ENCODE results near the gene IFT74. TPM values are rescaled to one million over a fixed set of nuclear protein-coding genes. Genes with fewer than 3 reads are reported as not detected.

The IFT74 gene
- total RNA-seq, 1 donor from 2014 or later: 22.1 TPM

DNA sequence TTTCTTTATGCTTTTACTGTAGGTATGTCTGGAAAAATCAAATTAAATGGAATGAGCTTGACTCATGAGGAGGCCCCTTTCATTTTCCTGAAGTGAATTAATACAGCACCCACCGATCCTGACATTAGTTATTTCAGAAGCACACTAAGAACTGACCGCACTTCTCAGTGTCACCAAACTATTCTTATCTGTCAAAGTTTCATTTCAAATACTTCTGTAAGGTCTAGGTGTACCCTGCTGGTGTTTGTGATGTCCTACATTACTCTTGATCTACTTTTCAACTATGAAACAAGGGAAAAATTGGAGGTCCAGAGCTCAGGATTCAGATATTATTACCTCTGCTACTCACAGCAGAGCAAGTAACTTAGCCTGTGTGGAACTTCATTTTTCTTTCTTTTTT is 151.0 kb downstream of the IFT74 start:
- Mint-ChIP-seq H3K9me3 (peaks cover 6% of the 10 kb centered on the region), H3K4me3 (no peak overlapping the region), H3K36me3 (no peaks in the 10 kb centered on the region), H3K27ac (no peak overlapping the region), H3K27me3 (ENCODE audit: low read depth) (no peaks in the 10 kb centered on the region), H3K4me1 (peaks cover 35% of the 10 kb centered on the region)
- no peak for DNase-seq (ENCODE audit: low spot score in 2 of 2, unreplicated experiment in 2 of 2)
- TF ChIP-seq, protein P1, sequence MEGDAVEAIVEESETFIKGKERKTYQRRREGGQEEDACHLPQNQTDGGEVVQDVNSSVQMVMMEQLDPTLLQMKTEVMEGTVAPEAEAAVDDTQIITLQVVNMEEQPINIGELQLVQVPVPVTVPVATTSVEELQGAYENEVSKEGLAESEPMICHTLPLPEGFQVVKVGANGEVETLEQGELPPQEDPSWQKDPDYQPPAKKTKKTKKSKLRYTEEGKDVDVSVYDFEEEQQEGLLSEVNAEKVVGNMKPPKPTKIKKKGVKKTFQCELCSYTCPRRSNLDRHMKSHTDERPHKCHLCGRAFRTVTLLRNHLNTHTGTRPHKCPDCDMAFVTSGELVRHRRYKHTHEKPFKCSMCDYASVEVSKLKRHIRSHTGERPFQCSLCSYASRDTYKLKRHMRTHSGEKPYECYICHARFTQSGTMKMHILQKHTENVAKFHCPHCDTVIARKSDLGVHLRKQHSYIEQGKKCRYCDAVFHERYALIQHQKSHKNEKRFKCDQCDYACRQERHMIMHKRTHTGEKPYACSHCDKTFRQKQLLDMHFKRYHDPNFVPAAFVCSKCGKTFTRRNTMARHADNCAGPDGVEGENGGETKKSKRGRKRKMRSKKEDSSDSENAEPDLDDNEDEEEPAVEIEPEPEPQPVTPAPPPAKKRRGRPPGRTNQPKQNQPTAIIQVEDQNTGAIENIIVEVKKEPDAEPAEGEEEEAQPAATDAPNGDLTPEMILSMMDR (IDR thresholded peaks at IDR 0.05; ENCODE audit: unreplicated experiment): no peak

DNA sequence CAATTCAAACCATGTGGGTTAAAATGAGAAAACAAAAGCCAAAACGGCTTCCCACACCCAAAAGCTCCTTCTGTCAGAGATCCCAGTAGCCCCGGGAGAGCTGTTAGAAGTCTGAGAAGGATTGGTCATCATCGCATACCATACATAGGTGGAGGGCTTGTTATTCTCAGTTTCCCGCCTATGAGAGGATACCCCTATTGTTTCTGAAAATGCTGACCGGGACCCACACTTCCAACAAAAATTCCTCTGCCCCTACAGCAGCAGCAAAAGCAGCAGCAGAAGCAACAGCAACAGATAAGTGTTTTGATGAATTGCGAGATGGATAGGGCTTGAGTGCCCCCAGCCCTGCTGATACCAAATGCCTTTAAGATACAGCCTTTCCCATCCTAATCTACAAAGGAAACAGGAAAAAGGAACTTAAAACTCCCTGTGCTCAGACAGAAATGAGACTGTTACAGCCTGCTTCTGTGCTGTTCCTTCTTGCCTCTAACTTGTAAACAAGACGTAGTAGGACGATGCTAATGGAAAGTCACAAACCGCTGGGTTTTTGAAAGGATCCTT is 152.8 kb downstream of the IFT74 start, which contains the start of gene TEK:
TSS of gene TEK (plus strand) at position 245 of the 561 bp plus-strand sequence. CDS start 366 bp downstream, outside the sequence.
- no peak for DNase-seq (ENCODE audit: low spot score in 2 of 2, unreplicated experiment in 2 of 2)
- Mint-ChIP-seq H3K27me3 (ENCODE audit: low read depth) (no peaks in the 10 kb centered on the region), H3K27ac (peak within 1 kb of the TSS; percentile 82), H3K4me1 (peaks cover 35% of the 10 kb centered on the region), H3K9me3 (peaks cover 4% of the 10 kb centered on the region), H3K36me3 (no peaks in the 10 kb centered on the region), H3K4me3 (peak within 1 kb of the TSS; percentile 57)
- TF ChIP-seq, protein P1 (IDR thresholded peaks at IDR 0.05; ENCODE audit: unreplicated experiment): no peak

DNA sequence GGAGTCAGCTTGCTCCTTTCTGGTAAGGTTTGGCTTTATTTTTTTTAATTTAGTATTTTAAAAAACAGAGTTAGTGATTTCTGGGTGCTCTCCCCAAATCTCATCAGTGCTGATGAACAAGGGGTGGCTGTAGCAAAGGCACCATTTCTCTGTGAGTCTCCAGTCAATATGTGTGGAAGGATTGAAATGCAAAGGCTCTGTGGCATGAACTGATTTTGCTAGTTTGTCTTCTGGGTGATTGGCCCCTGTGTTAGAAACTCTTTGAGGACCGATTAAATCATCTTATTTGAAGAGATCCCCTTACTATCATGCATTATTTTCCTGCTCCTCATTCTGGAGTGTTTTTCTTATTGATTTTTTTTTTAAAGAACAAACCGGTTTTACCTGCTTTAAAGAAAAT is 153.4 kb downstream of the IFT74 start:
- Mint-ChIP-seq H3K36me3 (no peaks in the 10 kb centered on the region), H3K4me3 (peak overlapping the region; percentile 57), H3K27ac (peak overlapping the region; percentile 82), H3K27me3 (ENCODE audit: low read depth) (no peaks in the 10 kb centered on the region), H3K4me1 (peaks cover 35% of the 10 kb centered on the region), H3K9me3 (peaks cover 4% of the 10 kb centered on the region)
- no peak for DNase-seq (ENCODE audit: low spot score in 2 of 2, unreplicated experiment in 2 of 2)
- TF ChIP-seq, protein P1 (IDR thresholded peaks at IDR 0.05; ENCODE audit: unreplicated experiment): no peak

DNA sequence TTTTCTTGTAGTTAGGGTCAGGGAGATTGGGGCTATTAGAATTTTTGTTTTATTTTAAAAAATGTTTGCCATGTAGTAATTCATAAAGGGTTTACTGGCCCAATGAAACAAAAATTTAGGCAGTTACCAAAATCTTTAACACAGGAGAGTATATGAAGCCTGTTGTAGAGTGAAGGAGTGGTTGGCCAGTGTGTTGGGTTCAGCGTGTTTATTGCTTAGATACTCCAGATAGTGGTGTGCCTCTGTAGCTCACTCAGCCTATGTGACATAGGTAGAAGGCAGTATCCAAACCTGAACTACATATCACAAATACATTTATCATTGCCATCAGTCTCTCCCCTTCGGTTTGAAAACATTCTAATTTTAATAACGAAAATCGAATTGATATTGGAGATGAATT is 154.0 kb downstream of the IFT74 start:
- Mint-ChIP-seq H3K27me3 (ENCODE audit: low read depth) (no peaks in the 10 kb centered on the region), H3K4me3 (peak overlapping the region; percentile 57), H3K9me3 (peaks cover 4% of the 10 kb centered on the region), H3K4me1 (peaks cover 35% of the 10 kb centered on the region), H3K36me3 (no peaks in the 10 kb centered on the region), H3K27ac (peak overlapping the region; percentile 80)
- no peak for DNase-seq (ENCODE audit: low spot score in 2 of 2, unreplicated experiment in 2 of 2)
- TF ChIP-seq, protein P1 (IDR thresholded peaks at IDR 0.05; ENCODE audit: unreplicated experiment): no peak

DNA sequence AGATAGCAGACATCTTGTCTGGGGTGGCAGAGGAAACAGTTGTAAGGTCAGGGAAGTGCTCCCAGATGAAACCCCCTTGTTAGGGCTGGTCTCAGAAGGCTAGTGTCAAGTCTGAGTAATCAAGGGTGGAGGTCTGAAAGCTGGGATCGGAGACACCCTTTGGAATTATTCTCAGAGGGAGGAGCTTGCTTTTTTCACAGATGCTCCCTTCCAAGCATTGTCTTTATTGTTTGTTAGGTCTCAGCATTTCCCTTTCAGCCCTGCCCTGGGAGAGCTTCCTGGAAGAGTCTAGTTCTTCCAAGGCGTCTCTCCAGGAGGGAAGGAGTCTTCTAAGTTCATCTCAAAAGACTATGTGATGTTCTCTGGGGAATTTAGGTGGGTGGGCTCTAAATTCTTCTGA is 156.0 kb downstream of the IFT74 start:
- peaks cover 32% of the 10 kb centered on the region for H3K4me1 Mint-ChIP-seq
- no peaks in the 10 kb centered on the region for H3K9me3 Mint-ChIP-seq
- no peaks in the 10 kb centered on the region for H3K36me3 Mint-ChIP-seq
- no peak overlapping the region for H3K27ac Mint-ChIP-seq
- no peaks in the 10 kb centered on the region for H3K27me3 Mint-ChIP-seq (ENCODE audit: low read depth)
- no peak overlapping the region for H3K4me3 Mint-ChIP-seq
- TF ChIP-seq, protein P1 (IDR thresholded peaks at IDR 0.05; ENCODE audit: unreplicated experiment): no peak
- no peak for DNase-seq (ENCODE audit: low spot score in 2 of 2, unreplicated experiment in 2 of 2)

Other genes starting within 250 kb of the IFT74 start
- 18.7 to 23.6 TPM (median 19.5 TPM) in 3 replicates for gene CAAP1, start 63.6 kb upstream of the IFT74 start, total RNA-seq
- gene PLAA, start 9.2 kb upstream of the IFT74 start, total RNA-seq: 33.1 to 38.3 TPM (median 34.4 TPM) in 3 replicates
- gene LRRC19, start 49.3 kb downstream of the IFT74 start, total RNA-seq: not detected in 3 replicates
- gene TEK, start 152.8 kb downstream of the IFT74 start, total RNA-seq: 5.9 to 6.7 TPM (median 6.1 TPM) in 3 replicates